ENCODE results near the gene IL18R1. TPM values are rescaled to one million over a fixed set of nuclear protein-coding genes. Genes with fewer than 3 reads are reported as not detected.

IL18R1 gene
- total and polyA plus RNA-seq, 9 of the 15 experiments (the other 6 are each of a cell fraction or from before 2014, with no cell fraction given), result 0.55 to 10.0 (median 2.5) TPM

DNA sequence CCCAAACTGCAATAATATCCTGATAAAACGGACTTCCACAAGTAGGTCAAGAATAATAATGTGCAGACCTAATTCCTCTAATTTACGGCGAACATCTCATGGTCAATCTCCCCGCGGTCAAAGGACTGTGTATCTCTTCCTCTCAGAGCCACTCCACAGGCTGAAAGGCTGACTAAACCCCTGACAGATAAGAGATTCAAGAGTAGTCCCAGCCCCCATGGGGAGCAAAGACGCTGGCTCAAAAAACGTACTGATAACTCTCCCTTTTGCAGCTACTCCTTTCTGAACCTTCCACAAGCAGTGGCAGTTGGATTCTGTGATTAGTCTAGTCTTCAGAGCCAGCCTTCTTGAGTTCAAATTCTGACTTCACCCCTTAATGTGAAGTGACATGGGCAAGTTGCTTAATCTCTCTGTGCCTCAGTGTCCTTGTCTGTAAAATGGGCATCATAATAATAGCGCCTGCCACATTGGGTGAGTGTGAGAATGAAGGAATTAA, 19.7 kb upstream of the IL18R1 start (continued):
- TF ChIP-seq MYC (IDR thresholded peaks at IDR 0.05; ENCODE audit: low read depth, low read length) (peak; percentile 43; the same call in 1 of the 2 replicates), MYC (CRISPR knock-in tag; IDR thresholded peaks at IDR 0.05; ENCODE audit: borderline replicate concordance, low read depth) (no peak), ZMIZ1 (IDR thresholded peaks at IDR 0.05; ENCODE audit: low read depth in 2 of 2, low read length in 2 of 2) (peak in 1 of 2 experiments; percentile 94; a peak in 2 of 4 replicates), SUPT5H (IDR thresholded peaks at IDR 0.05) (no peak), SIRT6 (IDR thresholded peaks at IDR 0.05; ENCODE audit: low read depth, low read length) (no peak), ZNF3 (CRISPR knock-in tag; IDR thresholded peaks at IDR 0.05) (no peak), ZNF57 (CRISPR knock-in tag; IDR thresholded peaks at IDR 0.05) (no peak), BMI1 (IDR thresholded peaks at IDR 0.05; ENCODE audit: low read length) (no peak), ZNF184 (CRISPR knock-in tag; IDR thresholded peaks at IDR 0.05) (no peak), DNMT1 (IDR thresholded peaks at IDR 0.05) (no peak), FIP1L1 (IDR thresholded peaks at IDR 0.05; ENCODE audit: low read depth, low read length, poor library complexity, severe bottlenecking) (no peak), ILK (tag; IDR thresholded peaks at IDR 0.05; ENCODE audit: borderline replicate concordance, low read depth) (no peak), CREB5 (CRISPR knock-in tag; IDR thresholded peaks at IDR 0.05) (no peak), PATZ1 (CRISPR knock-in tag; IDR thresholded peaks at IDR 0.05; ENCODE audit: borderline replicate concordance) (0 out of 2 replicates have a peak, but pooled peaks have one; percentile 64), UBTF (IDR thresholded peaks at IDR 0.05; ENCODE audit: borderline replicate concordance in 1 of 2, low read depth in 2 of 2, low read length in 2 of 2) (no peak; a peak in 1 of 4 replicates), ADNP (tag; IDR thresholded peaks at IDR 0.05) (peak; percentile 97), ETV6 (IDR thresholded peaks at IDR 0.05; ENCODE audit: borderline replicate concordance in 1 of 2, low read depth in 2 of 2, low read length in 1 of 2) (peak in 1 of 2 experiments; percentile 82; a peak in 1 of 4 replicates), ETV6 (CRISPR knock-in tag; IDR thresholded peaks at IDR 0.05; ENCODE audit: borderline replicate concordance) (no peak), ZNF431 (CRISPR knock-in tag; IDR thresholded peaks at IDR 0.05) (no peak), RFX7 (CRISPR knock-in tag; IDR thresholded peaks at IDR 0.05) (no peak)

Data from K562 (cell line).